Bone marrow (tissue), 2 donors: Measurements from ENCODE around the gene PRDM2.

ENCODE experiments used
- DNase-seq, 2 donors: peaks; one replicate each; lab custom pipeline; 2025; lab: John Stamatoyannopoulos, UW

PRDM2 gene

GRCh38 chr1:13790290-13791030 lies 90.5 kb downstream of the PRDM2 start:
- DNase-seq = no peak

DNA sequence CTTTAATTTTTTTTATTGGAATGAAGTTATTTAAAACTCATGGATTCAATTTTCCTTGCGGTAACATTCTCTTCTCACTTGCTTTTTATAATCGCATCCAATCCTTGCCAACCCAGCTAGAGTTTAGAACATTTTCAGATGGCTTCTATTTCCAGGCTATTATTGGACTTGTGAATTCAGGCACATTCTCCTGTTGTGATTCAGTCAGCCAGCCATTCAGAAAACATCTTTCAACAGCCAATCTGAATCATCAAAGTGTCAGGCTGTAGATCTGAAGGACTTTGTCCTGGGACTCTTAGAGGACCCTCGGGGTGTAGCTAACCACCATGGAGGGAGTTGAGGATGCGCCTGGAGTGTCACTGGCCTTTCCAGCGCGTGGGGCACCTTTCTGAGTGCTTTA lies 92.4 kb downstream of the PRDM2 start:
- DNase-seq = no peak

DNA sequence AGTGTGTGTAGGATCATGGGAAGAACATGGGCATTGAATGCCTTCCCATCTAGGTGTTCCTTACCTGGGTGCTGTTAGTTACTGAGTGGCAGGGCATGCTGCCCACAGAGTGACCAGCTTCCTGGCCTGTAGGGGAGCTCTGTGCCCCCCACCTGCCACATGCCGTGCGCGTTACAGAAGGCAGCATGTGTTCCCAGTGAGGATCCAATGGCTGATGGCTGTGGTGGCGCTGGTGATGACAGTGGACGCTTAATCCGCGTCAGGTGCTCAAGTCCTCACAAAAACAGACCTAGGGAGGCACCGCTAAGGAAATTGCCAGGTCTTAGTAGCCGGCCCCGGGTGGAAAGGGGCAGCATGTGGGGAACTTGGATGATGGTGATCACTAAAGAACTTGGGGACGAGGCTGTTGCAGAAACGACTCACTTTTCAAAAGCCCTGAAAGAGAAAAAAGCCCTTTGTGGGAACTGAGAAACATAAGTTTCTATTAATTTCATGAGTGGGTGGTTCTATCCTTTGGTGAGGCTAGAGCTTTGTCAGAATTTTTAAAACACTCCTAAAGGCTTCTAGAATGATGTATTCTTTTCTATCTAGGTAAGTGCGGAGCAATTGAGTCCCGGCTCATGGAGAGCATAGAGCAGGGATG lies 93.2 kb downstream of the PRDM2 start:
- no peak for DNase-seq

- no peak for DNase-seq
Observed at GRCh38 chr1:13794231-13795187, 94.5 kb downstream of the PRDM2 start.

GRCh38 chr1:13797397-13797796 lies 97.4 kb downstream of the PRDM2 start:
- DNase-seq = no peak

DNA sequence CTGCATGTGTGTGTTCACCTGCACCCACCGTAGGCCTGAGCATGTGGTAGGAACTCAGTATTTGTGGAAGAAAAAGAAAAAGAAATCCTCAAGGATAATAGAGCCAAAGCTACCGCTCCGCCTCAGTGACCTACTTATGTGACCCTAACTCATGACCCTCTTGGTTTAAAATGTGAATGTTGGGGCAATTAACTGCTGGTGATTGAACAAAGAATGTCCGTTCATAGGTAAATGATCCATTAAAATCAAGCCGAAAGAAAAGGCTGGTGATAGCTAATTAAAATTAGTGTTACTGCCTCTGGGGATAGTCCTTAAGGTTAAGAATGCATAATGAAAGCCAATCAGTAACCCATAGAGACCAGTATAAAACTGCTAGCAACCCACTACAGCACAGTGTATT lies 98.1 kb downstream of the PRDM2 start:
- DNase-seq = no peak

GRCh38 chr1:13799502-13800283 lies 99.7 kb downstream of the PRDM2 start:
- DNase-seq = no peak

GRCh38 chr1:13801232-13801631 lies 101.2 kb downstream of the PRDM2 start:
- no peak for DNase-seq

GRCh38 chr1:13801655-13802486 lies 101.9 kb downstream of the PRDM2 start:
- no peak for DNase-seq

DNA sequence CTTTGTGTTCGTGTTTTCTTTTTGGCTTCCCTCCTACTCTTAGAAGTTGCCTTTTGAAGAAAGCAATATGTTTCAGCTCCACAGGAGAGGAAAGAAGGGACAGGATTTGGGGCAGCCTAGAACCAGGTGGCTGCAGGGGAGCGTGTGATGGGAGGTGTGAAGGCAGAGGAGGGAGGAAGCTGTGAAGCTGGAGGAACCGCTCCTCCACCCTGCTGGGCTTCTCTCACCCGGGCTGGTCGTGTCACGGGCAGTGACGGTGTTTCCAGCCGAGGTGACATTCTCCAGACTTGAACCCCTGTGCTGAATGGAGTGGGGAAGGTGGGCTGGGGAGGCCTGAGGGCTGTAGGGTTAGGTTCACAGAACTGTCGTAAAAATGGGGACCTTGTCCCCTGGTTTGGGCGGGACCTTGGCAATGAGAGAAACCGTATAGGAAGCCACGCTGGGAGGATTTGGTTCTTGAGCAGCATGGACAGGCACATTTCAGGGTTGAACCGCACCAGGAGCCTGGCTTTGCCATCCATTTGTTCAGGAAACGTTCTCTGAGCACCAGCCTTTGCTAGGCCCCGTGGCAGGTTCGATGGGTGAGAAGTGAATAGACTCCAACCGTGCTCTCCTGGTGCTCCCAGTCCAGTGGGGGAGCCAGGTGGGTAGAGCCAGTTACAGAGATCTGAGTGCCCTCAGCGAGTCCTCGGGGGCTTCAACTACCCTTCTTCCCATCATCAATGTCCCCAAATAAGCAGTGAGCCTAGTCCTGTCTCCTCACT lies 103.0 kb downstream of the PRDM2 start:
- DNase-seq = no peak

DNA sequence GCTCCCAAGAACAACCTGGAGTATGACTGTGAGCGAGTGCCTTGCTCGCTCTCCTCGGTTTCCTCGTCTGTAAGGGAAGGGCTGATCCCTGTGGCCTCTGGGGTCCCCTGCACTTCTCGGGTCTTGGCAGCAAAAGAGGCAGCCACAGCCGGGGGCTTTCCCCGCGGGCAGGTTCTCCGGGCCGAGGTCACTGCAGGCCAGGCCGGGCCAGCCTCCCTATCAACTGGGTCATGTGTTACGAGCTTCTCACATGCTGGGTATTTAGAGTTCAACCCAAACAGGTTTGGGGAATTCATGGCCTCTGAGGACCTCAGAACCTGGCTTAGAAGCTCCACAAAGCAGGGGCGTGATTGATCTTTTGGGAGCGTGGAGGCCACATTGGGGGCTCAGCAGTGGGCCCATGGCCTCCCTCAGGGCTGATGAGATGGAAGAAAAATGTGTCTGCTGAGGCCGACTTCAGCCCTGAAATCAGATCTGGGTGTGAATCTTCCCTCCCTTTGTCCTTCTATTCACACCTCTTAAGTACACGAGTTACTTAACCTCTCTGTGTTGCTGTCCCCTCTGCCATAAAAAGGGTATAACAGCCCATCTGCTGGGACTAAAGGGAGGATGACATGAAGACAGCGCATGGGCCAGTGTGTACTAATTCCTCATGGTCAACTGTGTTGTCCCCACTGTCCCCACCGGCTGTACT lies 103.7 kb downstream of the PRDM2 start:
- DNase-seq = no peak

DNA sequence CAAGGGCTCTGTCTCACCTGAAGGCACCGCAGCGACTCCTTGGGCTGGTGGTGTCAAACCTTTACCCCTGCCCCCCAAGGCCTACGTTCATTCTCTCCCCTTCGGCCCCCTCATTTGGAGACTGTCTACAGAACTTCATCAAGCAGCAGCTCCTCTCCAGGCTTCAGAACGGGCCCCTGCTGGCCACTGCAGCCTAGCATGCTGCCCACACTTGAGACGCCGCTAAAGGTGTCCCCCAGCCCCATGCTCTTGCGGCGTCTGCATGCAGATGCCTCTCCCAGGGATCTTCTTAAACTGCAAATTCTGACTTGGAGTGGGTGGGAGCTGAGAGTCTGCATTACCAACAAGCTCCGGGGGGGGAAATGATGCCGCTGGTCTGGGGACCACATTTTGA lies 104.2 kb downstream of the PRDM2 start:
- no peak for DNase-seq

GRCh38 chr1:13805431-13805830 lies 105.4 kb downstream of the PRDM2 start:
- DNase-seq = no peak

- DNase-seq = no peak
Observed at GRCh38 chr1:13806108-13806507, 106.1 kb downstream of the PRDM2 start.

DNA sequence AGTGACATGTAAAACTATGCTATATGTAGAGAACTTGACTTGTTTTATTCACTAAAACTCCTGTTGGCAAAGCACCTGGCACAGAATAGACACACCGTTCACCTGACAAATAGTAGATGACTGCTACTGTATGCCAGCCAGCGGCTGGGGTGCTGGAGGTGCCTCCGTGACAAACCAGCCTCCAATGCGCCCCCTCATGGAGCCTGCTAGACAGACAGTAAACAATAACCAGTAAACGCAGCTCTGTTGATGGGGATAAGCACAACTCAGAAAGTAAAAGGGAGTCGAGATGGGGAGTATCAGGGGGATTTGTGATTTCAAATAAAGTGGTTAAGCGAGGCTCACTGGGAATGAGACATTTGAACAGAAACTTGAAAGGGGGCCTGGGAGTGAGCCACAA lies 107.2 kb downstream of the PRDM2 start:
- no peak for DNase-seq

GRCh38 chr1:13808729-13809131 lies 108.7 kb downstream of the PRDM2 start:
- no peak for DNase-seq

- DNase-seq = no peak
Observed at GRCh38 chr1:13809461-13810159, 109.6 kb downstream of the PRDM2 start.

- DNase-seq = no peak
Observed at GRCh38 chr1:13812456-13813397, 112.7 kb downstream of the PRDM2 start.
